SU-DHL-6 (cell line): Measurements from ENCODE around the gene CYP21A2.
"Not testable (repeated sequence)": the region's sequence is repeated elsewhere in the genome, so short reads cannot be mapped to it uniquely, and the experiment has no call there.

ENCODE experiments used
- H2AFZ ChIP-seq: fragments of 200-600 bp; sonication (generic); 2 replicates; pipeline ENCODE4 v1.6.1; 2014; ENCODE audit warnings: low read depth, mild to moderate bottlenecking, moderate library complexity, mixed read lengths, antibody characterized with exemption, low read length; ENCODE audit not compliant: severe bottlenecking
- H3F3A ChIP-seq: fragments of 200-600 bp; shearing (Covaris generic); 2 replicates; pipeline ENCODE4 v1.6.0; 2016; ENCODE audit warnings: antibody characterized with exemption, mild to moderate bottlenecking; ENCODE audit not compliant: insufficient read depth
- H3K27ac ChIP-seq: fragments of 200-600 bp; sonication (generic); 2 replicates; pipeline ENCODE4 v1.5.1; 2016; ENCODE audit warnings: low read depth, mild to moderate bottlenecking, low read length, moderate library complexity, mixed read lengths
- H3K27me3 ChIP-seq: fragments of 200-600 bp; sonication (generic), shearing (Covaris generic); 2 replicates; pipeline ENCODE4 v1.6.0; 2014; ENCODE audit warnings: mild to moderate bottlenecking, low read length
- H3K36me3 ChIP-seq: fragments of 200-600 bp; sonication (generic); 2 replicates; pipeline ENCODE4 v1.6.1; 2014; ENCODE audit warnings: mild to moderate bottlenecking, low read length, mixed read lengths
- H3K4me2 ChIP-seq: fragments of 300-600, 200-600 bp; shearing (Covaris generic), sonication (generic); 2 replicates; pipeline ENCODE4 v1.6.0; 2014; ENCODE audit warnings: low read length, low read depth, mild to moderate bottlenecking; ENCODE audit not compliant: poor library complexity, severe bottlenecking
- H3K4me3 ChIP-seq: fragments of 200-600 bp; sonication (generic); 2 replicates; pipeline ENCODE4 v1.5.1; 2014; ENCODE audit warnings: antibody characterized with exemption, low read length, mild to moderate bottlenecking, mixed read lengths; ENCODE audit not compliant: insufficient read depth, poor library complexity, severe bottlenecking
- H3K79me2 ChIP-seq: fragments of 200-600 bp; sonication (generic); 2 replicates; pipeline ENCODE4 v1.6.1; 2014; ENCODE audit warnings: mild to moderate bottlenecking, low read length, moderate library complexity; ENCODE audit not compliant: insufficient read depth
- H3K9ac ChIP-seq: fragments of 200-600 bp; sonication (generic); 2 replicates; pipeline ENCODE4 v1.7.0; 2014; ENCODE audit warnings: mild to moderate bottlenecking, low read length
- H3K9me2 ChIP-seq: fragments of 200-600 bp; sonication (generic); replicated peaks from 2 replicates; pipeline ENCODE4 v1.6.1; 2014; ENCODE audit warnings: low read length; ENCODE audit not compliant: insufficient read depth
- H3K9me3 ChIP-seq: fragments of 200-600 bp; sonication (generic); 2 replicates; pipeline ENCODE4 v1.6.1; 2014; ENCODE audit warnings: low read length, mixed read lengths; ENCODE audit not compliant: insufficient read depth
- H4K20me1 ChIP-seq: fragments of 200-600 bp; sonication (generic); 2 replicates; pipeline ENCODE4 v1.6.1; 2014; ENCODE audit warnings: low read depth, mild to moderate bottlenecking, antibody characterized with exemption, low read length, moderate library complexity, mixed read lengths
- CTCF ChIP-seq: fragments of 200-600 bp; sonication (generic); IDR thresholded peaks from one replicate; pipeline ENCODE4 v1.5.1; 2017; ENCODE audit warnings: antibody characterized with exemption, mild to moderate bottlenecking, low read length, moderate library complexity; ENCODE audit not compliant: insufficient read depth, poor library complexity, severe bottlenecking
- EZH2phosphoT487 ChIP-seq: fragments of 200-600 bp; sonication (generic), shearing (Covaris generic); conservative IDR thresholded peaks from 2 replicates; pipeline ENCODE4 v1.6.1; 2018; ENCODE audit warnings: mild to moderate bottlenecking, antibody characterized with exemption, low read length, moderate library complexity, mixed read lengths

CYP21A2 gene

GRCh38 chr6:32064706-32065105 lies 26.5 kb downstream of the CYP21A2 start:
- Histone ChIP-seq H3K79me2 (no peaks in the 10 kb centered on the region), H3K27ac (no peak overlapping the region), H4K20me1 (no peaks in the 10 kb centered on the region), H3K27me3 (no peaks in the 10 kb centered on the region), H3F3A (no peaks in the 10 kb centered on the region), H3K9me2 (no peaks in the 10 kb centered on the region), H3K9ac (no peak overlapping the region), H3K36me3 (no peaks in the 10 kb centered on the region), H2AFZ (no peak overlapping the region), H3K4me2 (no peak overlapping the region), H3K9me3 (no peaks in the 10 kb centered on the region), H3K4me3 (no peak overlapping the region)
- TF ChIP-seq EZH2phosphoT487 (no peak), CTCF (no peak)

- H3K27ac ChIP-seq, H3K4me3 ChIP-seq, H3K27me3 ChIP-seq, H3K9me3 ChIP-seq, H4K20me1 ChIP-seq, H3K36me3 ChIP-seq, H3K9ac ChIP-seq, H3K4me2 ChIP-seq, H3F3A ChIP-seq, H2AFZ ChIP-seq, H3K79me2 ChIP-seq, H3K9me2 ChIP-seq: not testable (repeated sequence)
Observed at GRCh38 chr6:32067521-32067920, 29.3 kb downstream of the CYP21A2 start.

- not testable (repeated sequence) for H3K4me3 ChIP-seq, H3K4me2 ChIP-seq, H3K9me3 ChIP-seq, H3K9me2 ChIP-seq, H3K79me2 ChIP-seq, H4K20me1 ChIP-seq, H3K36me3 ChIP-seq, H3F3A ChIP-seq, H3K27ac ChIP-seq, H3K27me3 ChIP-seq, H2AFZ ChIP-seq, H3K9ac ChIP-seq
Observed at GRCh38 chr6:32068315-32068714, 30.1 kb downstream of the CYP21A2 start.

- Histone ChIP-seq H4K20me1 (no peaks in the 10 kb centered on the region), H3K4me2 (no peak overlapping the region), H3K9me3 (no peaks in the 10 kb centered on the region), H3K9me2 (no peaks in the 10 kb centered on the region), H3K79me2 (no peaks in the 10 kb centered on the region), H3K4me3 (no peak overlapping the region), H3K27me3 (no peaks in the 10 kb centered on the region), H3K36me3 (no peaks in the 10 kb centered on the region), H3F3A (no peaks in the 10 kb centered on the region), H3K27ac (no peak overlapping the region), H2AFZ (no peak overlapping the region), H3K9ac (no peak overlapping the region)
- TF ChIP-seq EZH2phosphoT487: no peak
- TF ChIP-seq CTCF: no peak
Observed at GRCh38 chr6:32068867-32069266, 30.7 kb downstream of the CYP21A2 start.
